Measurements from ENCODE around the gene DIABLO.
"Not testable (repeated sequence)": the region's sequence is repeated elsewhere in the genome, so short reads cannot be mapped to it uniquely, and the experiment has no call there.

DNA sequence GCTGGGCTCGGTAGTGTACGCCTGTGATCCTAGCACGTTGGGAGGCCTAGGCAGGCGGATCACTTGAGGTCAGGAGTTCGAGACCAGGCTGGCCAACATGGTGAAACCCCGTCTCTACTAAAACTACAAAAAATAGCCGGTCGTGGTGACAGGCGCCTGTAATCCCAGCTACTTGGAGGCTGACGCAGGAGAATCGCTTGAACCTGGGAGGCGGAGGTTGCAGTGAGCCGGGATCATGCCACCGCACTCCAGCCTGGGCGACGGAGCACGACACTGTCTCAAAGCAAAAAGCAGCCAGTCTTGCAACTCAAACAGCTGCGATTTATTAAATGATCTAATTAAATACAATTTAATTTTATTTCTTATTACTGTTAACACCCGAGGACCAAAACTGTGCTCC, 23.0 kb downstream of the DIABLO start:
- TF ChIP-seq, protein P1, sequence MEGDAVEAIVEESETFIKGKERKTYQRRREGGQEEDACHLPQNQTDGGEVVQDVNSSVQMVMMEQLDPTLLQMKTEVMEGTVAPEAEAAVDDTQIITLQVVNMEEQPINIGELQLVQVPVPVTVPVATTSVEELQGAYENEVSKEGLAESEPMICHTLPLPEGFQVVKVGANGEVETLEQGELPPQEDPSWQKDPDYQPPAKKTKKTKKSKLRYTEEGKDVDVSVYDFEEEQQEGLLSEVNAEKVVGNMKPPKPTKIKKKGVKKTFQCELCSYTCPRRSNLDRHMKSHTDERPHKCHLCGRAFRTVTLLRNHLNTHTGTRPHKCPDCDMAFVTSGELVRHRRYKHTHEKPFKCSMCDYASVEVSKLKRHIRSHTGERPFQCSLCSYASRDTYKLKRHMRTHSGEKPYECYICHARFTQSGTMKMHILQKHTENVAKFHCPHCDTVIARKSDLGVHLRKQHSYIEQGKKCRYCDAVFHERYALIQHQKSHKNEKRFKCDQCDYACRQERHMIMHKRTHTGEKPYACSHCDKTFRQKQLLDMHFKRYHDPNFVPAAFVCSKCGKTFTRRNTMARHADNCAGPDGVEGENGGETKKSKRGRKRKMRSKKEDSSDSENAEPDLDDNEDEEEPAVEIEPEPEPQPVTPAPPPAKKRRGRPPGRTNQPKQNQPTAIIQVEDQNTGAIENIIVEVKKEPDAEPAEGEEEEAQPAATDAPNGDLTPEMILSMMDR (conservative IDR thresholded peaks at IDR 0.05), result not testable (repeated sequence)
- TF ChIP-seq EZH2 (IDR thresholded peaks at IDR 0.05; ENCODE audit: low read depth), result not testable (repeated sequence)

All from PC-9 (cell line).